Hepatocyte (in vitro differentiated cells): ENCODE data around the gene MAST4. TPM values are rescaled to one million over a fixed set of nuclear protein-coding genes. Genes with fewer than 3 reads are reported as not detected.
"Not testable (repeated sequence)": the region's sequence is repeated elsewhere in the genome, so short reads cannot be mapped to it uniquely, and the experiment has no call there.

ENCODE experiments used
- DNase-seq: peaks from one replicate; pipeline ENCODE4 v3.0.0-alpha.2; 2016; ENCODE audit warnings: low spot score
- H2AFZ ChIP-seq: fragments of 200-600 bp; sonication (generic); 2 replicates; pipeline ENCODE4 v1.6.0; 2016; ENCODE audit warnings: antibody characterized with exemption, mild to moderate bottlenecking
- H3K27ac ChIP-seq: fragments of 200-600 bp; sonication (generic); 2 replicates; pipeline ENCODE4 v1.5.1; 2016; ENCODE audit warnings: mild to moderate bottlenecking
- H3K27me3 ChIP-seq: fragments of 200-600 bp; sonication (generic); 2 replicates; pipeline ENCODE4 v1.6.1; 2016
- H3K36me3 ChIP-seq: fragments of 200-600 bp; sonication (generic); replicated peaks from 2 replicates; pipeline ENCODE4 v1.5.1; 2016; ENCODE audit warnings: low read depth; ENCODE audit not compliant: insufficient read depth
- H3K4me1 ChIP-seq: fragments of 200-600 bp; sonication (generic); 2 replicates; pipeline ENCODE4 v1.5.1; 2016; ENCODE audit warnings: mild to moderate bottlenecking, moderate library complexity; ENCODE audit not compliant: insufficient read depth
- H3K4me2 ChIP-seq: fragments of 200-600 bp; sonication (generic); 2 replicates; pipeline ENCODE4 v1.6.0; 2016
- H3K4me3 ChIP-seq: fragments of 200-600 bp; sonication (generic); 2 replicates; pipeline ENCODE4 v1.5.1; 2016; ENCODE audit warnings: mild to moderate bottlenecking
- H3K79me2 ChIP-seq: fragments of 200-600 bp; sonication (generic); 2 replicates; pipeline ENCODE4 v1.6.0; 2017; ENCODE audit warnings: mild to moderate bottlenecking
- H3K9me2 ChIP-seq: fragments of 200-600 bp; sonication (generic); replicated peaks from 2 replicates; pipeline ENCODE4 v1.6.0; 2017; ENCODE audit warnings: mild to moderate bottlenecking; ENCODE audit not compliant: insufficient read depth
- H3K9me3 ChIP-seq: fragments of 200-600 bp; sonication (generic); 2 replicates; pipeline ENCODE4 v1.5.1; 2016; ENCODE audit warnings: low read depth, mild to moderate bottlenecking
- H4K20me1 ChIP-seq: fragments of 200-600 bp; sonication (generic); 2 replicates; pipeline ENCODE4 v1.6.0; 2016; ENCODE audit warnings: mild to moderate bottlenecking; ENCODE audit not compliant: insufficient read depth, poor library complexity, severe bottlenecking
- CTCF ChIP-seq: fragments of 200-600 bp; sonication (generic); IDR thresholded peaks from 2 replicates; pipeline ENCODE4 v1.5.1; 2016; ENCODE audit warnings: antibody characterized with exemption, mild to moderate bottlenecking; ENCODE audit not compliant: poor library complexity
- EZH2 ChIP-seq: fragments of 200-600 bp; sonication (generic); IDR thresholded peaks from 2 replicates; pipeline ENCODE4 v1.6.1; 2016; ENCODE audit warnings: antibody characterized with exemption, mild to moderate bottlenecking, borderline replicate concordance
- EZH2phosphoT487 ChIP-seq: fragments of 200-600 bp; sonication (generic); IDR thresholded peaks from one replicate; pipeline ENCODE4 v1.6.1; 2018; ENCODE audit warnings: antibody characterized with exemption, mild to moderate bottlenecking, low read depth, moderate library complexity; ENCODE audit not compliant: unreplicated experiment, severe bottlenecking
- WGBS: methylation state at CpG from one replicate; pipeline ENCODE4 v1.1.6; 2016; ENCODE audit warnings: low lambda C conversion rate; ENCODE audit errors: missing lambda C conversion rate; 5-methylcytosine and 5-hydroxymethylcytosine counted together
- polyA plus RNA-seq: library from polyadenylated mRNA; unstranded; fragments of >200 nt; fragmentation: Nextera tagmentation; extraction: Ambion mirVana; gene quantifications from 2 replicates; pipeline ENCODE4 v1.2.1, GENCODE V29; 2016
- total RNA-seq: library from RNA; depleted of rRNA; stranded (reverse); fragments of >200 nt; gene quantifications from 2 replicates; pipeline ENCODE4 v1.2.3, GENCODE V29; 2014

Gene MAST4
- total and polyA plus RNA-seq, 2 experiments from 2014 or later: 11.7 to 13.2 TPM

- no peak for DNase-seq
- H3K27me3 ChIP-seq: no peaks in the 10 kb centered on the region
- no peaks in the 10 kb centered on the region for H4K20me1 ChIP-seq
- TF ChIP-seq CTCF: no peak
- TF ChIP-seq EZH2phosphoT487: no peak
- no peak for TF ChIP-seq EZH2
- H2AFZ ChIP-seq: no peak overlapping the region
- H3K36me3 ChIP-seq: no peaks in the 10 kb centered on the region
- H3K4me2 ChIP-seq: no peak overlapping the region
- H3K9me3 ChIP-seq: no peaks in the 10 kb centered on the region
- H3K4me3 ChIP-seq: no peak overlapping the region
- H3K4me1 ChIP-seq: no peaks in the 10 kb centered on the region
- no peaks in the 10 kb centered on the region for H3K9me2 ChIP-seq
- no peaks in the 10 kb centered on the region for H3K79me2 ChIP-seq
- no peak overlapping the region for H3K27ac ChIP-seq
- WGBS: 95% methylated on average over 2 of the region's 2 CpGs
Measured at GRCh38 chr5:66684663-66685062, 88.5 kb downstream of the MAST4 start.

- WGBS: 82% methylated on average over 5 of the region's 5 CpGs
- Histone ChIP-seq H3K4me2 (no peak overlapping the region), H3K9me3 (no peaks in the 10 kb centered on the region), H3K27ac (no peak overlapping the region), H3K27me3 (no peaks in the 10 kb centered on the region), H3K4me1 (no peaks in the 10 kb centered on the region), H3K9me2 (no peaks in the 10 kb centered on the region), H2AFZ (no peak overlapping the region), H3K79me2 (no peaks in the 10 kb centered on the region), H3K4me3 (no peak overlapping the region), H3K36me3 (no peaks in the 10 kb centered on the region), H4K20me1 (no peaks in the 10 kb centered on the region)
- TF ChIP-seq EZH2 (no peak), CTCF (no peak), EZH2phosphoT487 (no peak)
- DNase-seq: no peak
Measured at GRCh38 chr5:66689522-66690220, 93.5 kb downstream of the MAST4 start.

GRCh38 chr5:66694036-66694435, 97.8 kb downstream of the MAST4 start:
- DNase-seq: no peak
- H3K79me2 ChIP-seq: no peaks in the 10 kb centered on the region
- 91% methylated on average over 3 of the region's 3 CpGs for WGBS
- H2AFZ ChIP-seq: no peak overlapping the region
- no peak overlapping the region for H3K27ac ChIP-seq
- TF ChIP-seq EZH2phosphoT487 (no peak), CTCF (no peak), EZH2 (no peak)
- no peaks in the 10 kb centered on the region for H3K36me3 ChIP-seq
- H3K4me2 ChIP-seq: no peak overlapping the region
- no peaks in the 10 kb centered on the region for H4K20me1 ChIP-seq
- no peaks in the 10 kb centered on the region for H3K27me3 ChIP-seq
- no peak overlapping the region for H3K4me3 ChIP-seq
- H3K9me3 ChIP-seq: no peaks in the 10 kb centered on the region
- H3K4me1 ChIP-seq: no peaks in the 10 kb centered on the region
- H3K9me2 ChIP-seq: no peaks in the 10 kb centered on the region

GRCh38 chr5:66695840-66696239, 99.6 kb downstream of the MAST4 start:
- not testable (repeated sequence) for H3K9me2 ChIP-seq, H3K36me3 ChIP-seq, H3K4me1 ChIP-seq, DNase-seq, H2AFZ ChIP-seq, H3K27me3 ChIP-seq, H4K20me1 ChIP-seq, H3K27ac ChIP-seq, H3K79me2 ChIP-seq, H3K4me2 ChIP-seq, H3K9me3 ChIP-seq, H3K4me3 ChIP-seq
- 100% methylated on average over 2 of the region's 2 CpGs for WGBS
